ENCODE data around the gene TRPV6. TPM values are rescaled to one million over a fixed set of nuclear protein-coding genes. Genes with fewer than 3 reads are reported as not detected.

The TRPV6 gene
- total RNA-seq, 4 donors from 2014 or later, result 0.14 to 2.9 TPM; not detected in 2

- Histone ChIP-seq H3K4me1 (no peaks in the 10 kb centered on the region), H3K4me3 (no peak overlapping the region), H3K27me3 (peaks cover 3% of the 10 kb centered on the region), H3K9me3 (no peaks in the 10 kb centered on the region), H3K36me3 (no peaks in the 10 kb centered on the region), H3K27ac (no peak overlapping the region)
- TF ChIP-seq POLR2AphosphoS5 (IDR thresholded peaks at IDR 0.05) (no peak), EP300 (IDR thresholded peaks at IDR 0.05; ENCODE audit: low read depth) (no peak), POLR2A (IDR thresholded peaks at IDR 0.05) (no peak), CTCF (IDR thresholded peaks at IDR 0.05) (no peak)
- in situ Hi-C loops (cut with MboI; ENCODE audit: low pct_ligation_motif_present in 1 of 4, low pct_unique_long_range_greater_than_20kb in 1 of 4, low sequenced_read_pairs in 3 of 4) (no loop called here), intact Hi-C loops (cut with DNase I; ENCODE audit: low total_unique reads) (no loop called here)
- DNase-seq, result no peak
- 12 to 17% methylated on average over 1 of the region's 1 CpG for WGBS, 2 donors (ENCODE audit: low coverage in 1 of 2)
These were observed 57.5 kb downstream of the TRPV6 start for GRCh38 chr7:142827951-142828500.

DNA sequence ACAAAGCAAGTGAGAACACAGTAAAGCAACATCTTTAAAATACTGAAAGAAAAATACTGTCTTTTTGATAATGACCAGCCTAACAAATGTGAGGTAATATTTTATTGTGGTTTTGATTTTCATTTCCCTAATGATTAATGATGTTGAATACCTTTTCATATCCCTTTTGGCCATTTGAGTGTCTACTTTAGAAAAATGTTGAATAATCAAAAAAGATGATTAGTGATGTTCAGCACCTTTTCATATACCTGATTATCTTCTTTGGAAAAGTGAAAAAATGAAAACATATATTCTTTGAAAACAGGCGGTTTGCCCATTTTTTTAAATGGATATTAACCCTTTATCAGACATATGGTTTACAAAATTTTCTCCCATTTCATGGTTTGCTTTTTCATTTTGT is 62.8 kb downstream of the TRPV6 start:
- 0% methylated on average over 1 of the region's 1 CpG for WGBS, 2 donors (ENCODE audit: low coverage in 1 of 2)
- Histone ChIP-seq H3K36me3 (no peaks in the 10 kb centered on the region), H3K27ac (no peak overlapping the region), H3K27me3 (peaks cover 5% of the 10 kb centered on the region), H3K4me3 (no peak overlapping the region), H3K9me3 (no peaks in the 10 kb centered on the region), H3K4me1 (no peaks in the 10 kb centered on the region)
- intact Hi-C loops (cut with DNase I; ENCODE audit: low total_unique reads) (no loop called here), in situ Hi-C loops (cut with MboI; ENCODE audit: low pct_ligation_motif_present in 1 of 4, low pct_unique_long_range_greater_than_20kb in 1 of 4, low sequenced_read_pairs in 3 of 4) (no loop called here)
- no peak for DNase-seq
- TF ChIP-seq CTCF (IDR thresholded peaks at IDR 0.05), result no peak
- no peak for TF ChIP-seq POLR2A (IDR thresholded peaks at IDR 0.05)
- TF ChIP-seq EP300 (IDR thresholded peaks at IDR 0.05; ENCODE audit: low read depth), result no peak
- TF ChIP-seq POLR2AphosphoS5 (IDR thresholded peaks at IDR 0.05), result no peak

Other genes with a start within 250 kb of the TRPV6 start
- gene PRSS1, start 136.3 kb downstream of the TRPV6 start, total RNA-seq, result not detected
- not detected for gene PRSS2, start 114.8 kb downstream of the TRPV6 start, total RNA-seq
- 10 to 100 TPM in 1 of 4 donors, 1 to 10 TPM in 3; 2.9 to 10.2 (median 4.5) TPM for gene EPHB6, start 30.7 kb downstream of the TRPV6 start, total RNA-seq
- not detected for gene TRPV5, start 48.0 kb upstream of the TRPV6 start, total RNA-seq
- not detected for gene LLCFC1, start 53.7 kb upstream of the TRPV6 start, total RNA-seq
- under 1 TPM in 1 of 4 donors, not detected in 3; 0.37 TPM for gene KEL, start 76.6 kb upstream of the TRPV6 start, total RNA-seq
- not detected for gene OR9A2, start 141.4 kb upstream of the TRPV6 start, total RNA-seq
- gene OR6V1, start 166.6 kb upstream of the TRPV6 start, total RNA-seq, result not detected
- not detected for gene PIP, start 246.3 kb upstream of the TRPV6 start, total RNA-seq